NCI-H1417 (cell line): ENCODE data around the gene PLEKHA8.
A peak's percentile ranks its signal among the peaks of the same experiment; 100 is the strongest.

Experiments
- DNase-seq, 3 experiments: peaks; one replicate each; lab custom pipeline; 2025; lab: John Stamatoyannopoulos, UW

The PLEKHA8 gene

GRCh38 chr7:30166841-30167235 lies 138.6 kb downstream of the PLEKHA8 start:
- peak in 1 of 3 experiments; percentile 15 for DNase-seq

- no peak for DNase-seq
Observed at GRCh38 chr7:30167901-30168300, 139.7 kb downstream of the PLEKHA8 start.

- DNase-seq, result no peak
Observed at GRCh38 chr7:30168835-30169573, 140.8 kb downstream of the PLEKHA8 start.

DNA sequence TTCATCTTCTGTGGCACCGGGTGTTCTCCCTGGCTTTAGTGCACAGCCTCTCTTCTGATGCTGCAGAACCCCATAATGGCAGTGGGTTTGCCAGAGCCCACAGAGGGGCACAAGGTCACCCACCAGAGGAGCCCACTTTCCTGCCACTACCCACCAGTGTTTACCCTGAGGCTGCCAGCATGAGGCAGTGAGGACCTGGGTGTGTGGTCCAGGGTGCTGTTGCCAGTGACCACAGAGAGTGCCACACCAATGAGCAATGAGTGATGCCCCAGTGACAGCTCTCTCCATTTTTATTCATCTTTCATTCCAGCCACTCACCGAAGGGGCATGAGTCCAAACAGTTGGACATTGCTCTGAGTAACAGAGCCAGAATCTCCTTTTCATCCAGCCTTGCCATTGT lies 141.4 kb downstream of the PLEKHA8 start:
- no peak for DNase-seq

DNA sequence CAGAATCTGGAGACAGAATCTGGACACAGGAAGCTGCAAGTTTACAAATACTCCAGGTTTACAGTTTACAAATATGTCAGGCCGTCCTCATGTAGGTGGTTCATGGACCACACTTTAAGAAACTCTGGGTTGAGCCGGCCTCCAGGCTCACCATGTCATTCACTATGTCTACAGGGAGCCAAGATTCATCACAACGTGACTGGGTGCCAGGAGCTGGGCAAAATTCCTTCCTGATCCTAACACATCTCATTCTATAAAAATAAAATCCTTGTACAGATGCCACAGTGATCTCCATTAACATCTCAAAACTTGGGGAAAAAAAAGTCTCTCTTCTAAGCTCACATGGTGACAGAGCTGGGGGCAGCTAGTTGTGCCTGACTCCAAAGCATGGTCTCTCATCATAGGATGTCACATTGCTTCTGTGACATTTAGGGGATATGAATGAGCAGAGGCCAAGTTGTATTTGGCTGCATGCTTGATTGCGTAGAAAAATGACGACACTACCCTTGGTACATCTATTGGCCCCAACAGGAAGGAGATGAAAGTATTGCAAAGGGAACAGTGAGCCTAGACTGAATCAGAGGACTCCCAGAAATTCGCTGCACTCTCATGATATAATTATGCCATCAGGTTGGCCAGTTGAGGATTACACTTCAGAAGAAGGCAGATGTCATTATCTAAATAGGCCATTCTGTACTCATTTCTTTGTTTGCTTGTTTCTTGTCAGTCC lies 142.4 kb downstream of the PLEKHA8 start:
- DNase-seq, result no peak

DNA sequence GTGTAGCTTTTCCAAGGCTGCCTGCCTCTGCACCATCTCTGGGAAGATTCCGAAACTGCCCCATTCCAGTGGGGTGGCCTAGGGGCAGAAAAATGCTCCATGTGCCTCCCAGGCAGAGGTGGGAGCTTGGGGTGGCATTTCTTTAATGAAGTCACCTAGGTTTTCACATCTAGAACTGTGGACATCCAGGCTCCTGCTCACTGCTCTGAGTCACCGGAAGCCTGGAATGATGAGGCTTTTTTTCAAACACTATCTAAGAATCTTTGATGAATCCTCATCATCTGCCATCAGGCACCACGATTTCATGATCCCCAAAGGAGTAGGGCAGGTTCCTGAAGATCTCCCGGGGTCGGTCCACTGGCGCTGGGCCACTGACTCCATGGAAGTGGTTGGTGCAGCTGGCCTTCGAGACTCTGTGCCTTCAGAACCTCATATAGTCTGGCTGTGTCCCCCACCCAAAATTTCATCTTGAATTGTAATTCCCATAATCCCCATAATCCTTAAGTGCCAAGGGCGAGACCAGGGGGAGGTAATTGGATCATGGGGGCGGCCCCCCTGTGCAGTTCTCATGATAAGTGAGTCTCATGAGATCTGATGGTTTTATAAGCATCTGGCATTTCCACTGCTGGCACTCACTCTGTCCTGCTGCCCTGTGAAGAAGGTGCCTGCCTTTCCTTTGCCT lies 143.7 kb downstream of the PLEKHA8 start:
- DNase-seq, result no peak

DNA sequence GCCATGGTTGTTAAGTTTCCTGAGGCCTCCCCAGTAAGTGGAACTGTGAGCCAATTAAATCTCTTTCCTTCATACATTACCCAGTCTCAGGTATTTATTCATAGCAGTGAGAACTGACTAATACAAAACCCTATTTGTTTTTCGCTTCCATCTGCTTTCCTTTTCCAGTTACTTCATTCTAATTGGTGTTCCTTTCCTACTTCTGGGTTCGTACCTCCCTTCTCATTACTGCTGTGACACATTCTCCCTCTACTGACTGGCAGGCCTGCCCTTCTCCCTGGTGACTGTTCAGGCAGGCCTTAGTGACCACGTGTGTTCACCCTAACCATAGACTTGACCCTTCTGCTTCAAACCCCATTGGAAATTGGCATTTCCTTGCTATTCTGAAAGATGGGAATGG lies 144.2 kb downstream of the PLEKHA8 start:
- DNase-seq, result peak in 2 of 3 experiments; percentile 74 to 82

DNA sequence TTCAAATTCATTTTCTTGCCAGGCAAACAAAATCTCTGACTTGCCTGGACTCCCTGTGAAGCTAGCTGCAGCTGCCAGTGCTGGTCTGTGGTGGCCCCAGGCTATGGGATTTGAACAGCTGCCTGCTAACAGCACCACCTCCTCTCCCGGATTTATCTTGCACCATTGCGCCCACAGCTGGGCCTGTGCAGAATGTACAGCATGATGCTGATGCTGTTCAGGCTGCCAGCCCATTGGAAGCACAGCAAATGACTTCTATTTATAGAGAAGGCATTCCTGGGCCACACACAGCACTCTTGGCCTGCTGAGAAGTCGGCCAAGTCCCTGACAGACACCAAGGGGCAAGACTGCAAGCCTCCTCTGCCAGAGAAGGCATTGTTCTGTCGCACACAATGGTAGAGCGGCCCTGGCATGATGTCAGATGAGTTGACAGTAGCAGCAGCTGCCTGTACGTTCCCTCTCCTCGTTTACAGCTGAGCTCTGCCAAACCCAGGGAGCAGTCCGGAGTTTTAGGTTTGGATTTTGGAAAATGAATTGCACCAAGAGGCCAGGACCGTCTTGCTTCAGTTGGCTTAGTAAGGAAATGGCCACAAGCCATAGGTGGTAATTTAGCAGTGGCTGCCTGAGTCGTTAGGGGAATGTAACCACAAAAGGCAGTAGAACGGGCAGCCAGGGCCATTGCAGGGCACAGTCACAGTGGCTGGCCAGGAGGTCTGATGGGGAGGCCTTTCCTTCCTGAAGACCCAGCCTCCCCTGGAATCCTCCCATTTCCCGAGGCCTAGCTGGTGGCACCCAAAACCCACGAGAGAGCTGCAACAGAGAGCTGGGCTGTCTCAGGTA lies 145.1 kb downstream of the PLEKHA8 start:
- peak; percentile 60 to 98 (median 91) for DNase-seq

- peak in 1 of 3 experiments; percentile 52 for DNase-seq
Observed at GRCh38 chr7:30175180-30175579, 147.0 kb downstream of the PLEKHA8 start.

DNA sequence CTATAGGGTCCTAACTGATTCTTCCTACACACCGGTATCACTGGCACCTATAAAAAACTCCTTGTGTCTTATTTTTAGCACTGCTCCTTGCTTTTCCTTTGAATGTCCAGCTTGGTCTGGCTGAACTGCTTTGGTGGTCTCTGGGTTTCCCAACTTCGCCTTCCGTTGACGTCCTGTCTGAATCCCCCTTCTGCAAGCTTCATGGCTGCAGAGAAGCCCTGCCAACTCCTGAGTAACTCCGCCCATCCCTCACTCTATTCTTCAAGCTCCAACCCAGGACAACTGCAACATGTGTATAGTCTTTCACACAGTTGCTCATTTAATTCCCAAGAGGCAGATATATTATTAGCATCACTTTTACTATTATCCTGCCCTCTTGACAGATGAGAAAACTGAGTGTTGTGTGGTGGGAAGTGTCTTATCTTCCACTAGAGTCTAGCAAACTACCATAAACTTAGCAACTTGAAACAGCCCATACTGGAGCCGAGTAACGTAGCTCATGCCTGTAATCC lies 147.5 kb downstream of the PLEKHA8 start:
- DNase-seq, result no peak

GRCh38 chr7:30176463-30177109 lies 148.4 kb downstream of the PLEKHA8 start:
- DNase-seq, result no peak

DNA sequence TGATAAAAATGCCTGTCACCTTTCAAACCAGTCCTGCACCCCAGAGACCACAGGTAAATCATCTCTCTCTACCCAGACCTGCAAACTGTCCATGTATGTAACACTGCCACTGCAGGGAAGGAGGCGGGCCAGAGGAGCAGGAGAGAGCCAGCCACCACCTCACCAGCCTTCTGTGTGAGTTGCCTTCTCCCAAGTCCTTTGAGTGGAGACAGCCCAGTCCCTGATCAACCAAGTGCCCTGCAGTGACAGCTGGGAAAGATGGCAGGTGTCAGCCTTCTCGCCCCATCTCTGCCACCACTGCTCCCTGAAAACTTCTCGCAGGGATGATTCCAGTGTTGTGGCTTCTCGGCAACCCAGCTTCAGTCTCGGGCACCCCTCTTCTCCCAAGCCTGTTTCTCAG lies 149.0 kb downstream of the PLEKHA8 start:
- no peak for DNase-seq

DNA sequence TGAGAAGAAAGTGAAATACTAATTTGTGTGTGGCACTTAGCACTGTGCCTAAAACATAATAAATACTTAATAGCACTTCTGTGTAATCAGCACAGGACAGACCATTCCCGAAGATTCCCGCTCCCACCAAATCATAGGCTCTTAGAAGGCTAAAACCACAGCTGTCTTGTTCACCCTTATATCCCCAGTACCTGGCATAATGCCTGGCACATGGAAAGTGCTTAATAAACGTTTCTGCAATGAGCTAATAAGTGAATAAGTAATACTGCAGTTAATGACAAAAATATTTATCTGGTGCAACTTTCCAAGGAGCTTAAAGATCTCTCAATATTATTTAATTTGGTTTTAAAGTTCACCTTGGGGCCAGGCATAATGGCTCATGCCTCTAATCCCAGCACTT lies 149.8 kb downstream of the PLEKHA8 start:
- no peak for DNase-seq

GRCh38 chr7:30178748-30179436 lies 150.7 kb downstream of the PLEKHA8 start:
- no peak for DNase-seq
